HCT116 (cell line): ENCODE results near the gene EML1.

Source experiments
- EZH2phosphoT487 ChIP-seq: fragments of 200-600 bp; IDR thresholded peaks from 2 replicates; pipeline ENCODE4 v1.6.1; 2018; ENCODE audit warnings: antibody characterized with exemption, borderline replicate concordance
- POLR2A ChIP-seq: IDR thresholded peaks from 2 replicates; pipeline ENCODE4 v1.7.0; 2011; ENCODE audit warnings: borderline replicate concordance; ENCODE audit not compliant: insufficient read depth, insufficient read length; ENCODE audit errors: extremely low read depth
- POLR2AphosphoS5 ChIP-seq: IDR thresholded peaks from 2 replicates; pipeline ENCODE4 v1.6.1; 2011; ENCODE audit warnings: mild to moderate bottlenecking, low read depth, low read length, moderate library complexity
- SP1 ChIP-seq: IDR thresholded peaks from 2 replicates; pipeline ENCODE4 v1.6.1; 2012; ENCODE audit warnings: low read depth
- SRF ChIP-seq: IDR thresholded peaks from 2 replicates; pipeline ENCODE4 v1.6.1; 2012; ENCODE audit warnings: low read depth
- ZNF274 ChIP-seq: fragments of 200-500 bp; sonication (Bioruptor generic); IDR thresholded peaks from 2 replicates; pipeline ENCODE4 v1.6.1; 2014; ENCODE audit warnings: mild to moderate bottlenecking, low read depth, low read length, inconsistent platforms
- TF ChIP-seq, protein P1 (sequence below), 3 experiments: fragments of 200-600 bp in 1 of 3; sonication (generic) in 1 of 3; IDR thresholded peaks in 2 of 3; conservative IDR thresholded peaks in 1 of 3; 2 replicates each; pipeline ENCODE4 v1.5.1; 2012 to 2017; ENCODE audit warnings: low read depth in 2 of 3, low read length in 2 of 3, antibody characterized with exemption in 1 of 3, borderline replicate concordance in 1 of 3, control low read depth in 1 of 3, mild to moderate bottlenecking in 1 of 3, mixed read lengths in 1 of 3, mixed run types in 1 of 3, moderate library complexity in 1 of 3; ENCODE audit not compliant: insufficient read depth in 1 of 3
- TF ChIP-seq, protein P2 (sequence below): IDR thresholded peaks from 2 replicates; pipeline ENCODE4 v1.6.1; 2012
- TF ChIP-seq, protein P3 (sequence below): IDR thresholded peaks from 2 replicates; pipeline ENCODE4 v1.6.1; 2011; ENCODE audit warnings: mild to moderate bottlenecking, low read length, moderate library complexity; ENCODE audit not compliant: insufficient replicate concordance; ENCODE audit errors: extremely low read depth

DNA sequence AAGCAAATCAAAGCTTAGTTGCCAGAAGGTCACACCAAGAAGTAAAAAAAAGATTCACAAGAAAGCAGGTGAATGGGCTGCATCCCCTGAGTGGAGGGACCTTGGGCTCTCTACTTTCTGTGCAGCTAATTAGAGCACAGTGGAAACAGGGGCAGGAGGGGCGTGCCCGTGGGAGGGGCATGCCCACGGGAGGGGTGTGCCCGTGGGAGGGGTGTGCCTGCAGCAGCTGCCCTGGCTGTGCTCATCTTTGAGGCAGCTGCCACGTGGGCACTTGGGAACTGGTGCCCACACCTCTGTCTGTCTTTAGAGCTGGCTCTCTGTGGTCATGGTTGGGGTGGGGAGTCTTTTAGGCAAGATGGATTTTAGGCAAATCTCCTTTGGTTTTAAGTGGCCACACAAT is 60.0 kb downstream of the EML1 start:
- TF ChIP-seq POLR2AphosphoS5 (no peak), SRF (no peak), POLR2A (no peak), SP1 (no peak), ZNF274 (no peak), EZH2phosphoT487 (no peak)
- TF ChIP-seq, protein P1, sequence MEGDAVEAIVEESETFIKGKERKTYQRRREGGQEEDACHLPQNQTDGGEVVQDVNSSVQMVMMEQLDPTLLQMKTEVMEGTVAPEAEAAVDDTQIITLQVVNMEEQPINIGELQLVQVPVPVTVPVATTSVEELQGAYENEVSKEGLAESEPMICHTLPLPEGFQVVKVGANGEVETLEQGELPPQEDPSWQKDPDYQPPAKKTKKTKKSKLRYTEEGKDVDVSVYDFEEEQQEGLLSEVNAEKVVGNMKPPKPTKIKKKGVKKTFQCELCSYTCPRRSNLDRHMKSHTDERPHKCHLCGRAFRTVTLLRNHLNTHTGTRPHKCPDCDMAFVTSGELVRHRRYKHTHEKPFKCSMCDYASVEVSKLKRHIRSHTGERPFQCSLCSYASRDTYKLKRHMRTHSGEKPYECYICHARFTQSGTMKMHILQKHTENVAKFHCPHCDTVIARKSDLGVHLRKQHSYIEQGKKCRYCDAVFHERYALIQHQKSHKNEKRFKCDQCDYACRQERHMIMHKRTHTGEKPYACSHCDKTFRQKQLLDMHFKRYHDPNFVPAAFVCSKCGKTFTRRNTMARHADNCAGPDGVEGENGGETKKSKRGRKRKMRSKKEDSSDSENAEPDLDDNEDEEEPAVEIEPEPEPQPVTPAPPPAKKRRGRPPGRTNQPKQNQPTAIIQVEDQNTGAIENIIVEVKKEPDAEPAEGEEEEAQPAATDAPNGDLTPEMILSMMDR (IDR thresholded peaks at IDR 0.05 in 2 of 3, conservative IDR thresholded peaks at IDR 0.05 in 1 of 3; ENCODE audit: borderline replicate concordance in 1 of 3, insufficient read depth in 1 of 3, low read depth in 2 of 3, low read length in 2 of 3): no peak
- TF ChIP-seq, protein P2, sequence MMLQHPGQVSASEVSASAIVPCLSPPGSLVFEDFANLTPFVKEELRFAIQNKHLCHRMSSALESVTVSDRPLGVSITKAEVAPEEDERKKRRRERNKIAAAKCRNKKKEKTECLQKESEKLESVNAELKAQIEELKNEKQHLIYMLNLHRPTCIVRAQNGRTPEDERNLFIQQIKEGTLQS: no peak
- TF ChIP-seq, protein P3, sequence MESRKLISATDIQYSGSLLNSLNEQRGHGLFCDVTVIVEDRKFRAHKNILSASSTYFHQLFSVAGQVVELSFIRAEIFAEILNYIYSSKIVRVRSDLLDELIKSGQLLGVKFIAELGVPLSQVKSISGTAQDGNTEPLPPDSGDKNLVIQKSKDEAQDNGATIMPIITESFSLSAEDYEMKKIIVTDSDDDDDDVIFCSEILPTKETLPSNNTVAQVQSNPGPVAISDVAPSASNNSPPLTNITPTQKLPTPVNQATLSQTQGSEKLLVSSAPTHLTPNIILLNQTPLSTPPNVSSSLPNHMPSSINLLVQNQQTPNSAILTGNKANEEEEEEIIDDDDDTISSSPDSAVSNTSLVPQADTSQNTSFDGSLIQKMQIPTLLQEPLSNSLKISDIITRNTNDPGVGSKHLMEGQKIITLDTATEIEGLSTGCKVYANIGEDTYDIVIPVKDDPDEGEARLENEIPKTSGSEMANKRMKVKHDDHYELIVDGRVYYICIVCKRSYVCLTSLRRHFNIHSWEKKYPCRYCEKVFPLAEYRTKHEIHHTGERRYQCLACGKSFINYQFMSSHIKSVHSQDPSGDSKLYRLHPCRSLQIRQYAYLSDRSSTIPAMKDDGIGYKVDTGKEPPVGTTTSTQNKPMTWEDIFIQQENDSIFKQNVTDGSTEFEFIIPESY: no peak
